ENCODE results near the gene BDH1.

DNA sequence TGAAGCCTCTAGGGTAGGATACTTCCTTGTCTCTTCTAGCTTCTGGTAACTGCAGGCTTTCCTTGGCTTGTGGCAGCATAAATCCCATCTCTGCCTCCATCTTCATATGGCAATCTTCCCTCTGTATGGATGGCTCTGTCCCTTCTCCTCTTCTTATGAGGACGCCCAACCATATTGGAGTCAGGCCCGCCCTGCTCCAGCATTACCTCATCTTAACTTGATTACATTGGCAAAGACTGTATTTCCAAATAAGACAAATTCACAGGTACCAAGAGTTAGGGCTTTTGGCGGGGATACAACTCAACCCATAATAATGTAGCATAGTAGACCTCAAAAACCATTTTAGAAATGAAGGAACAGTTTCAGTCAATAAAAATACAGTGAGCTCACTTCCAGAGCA, 75.4 kb downstream of the BDH1 start:
- no peak for TF ChIP-seq POLR2A (IDR thresholded peaks at IDR 0.05)
- TF ChIP-seq, protein P1, sequence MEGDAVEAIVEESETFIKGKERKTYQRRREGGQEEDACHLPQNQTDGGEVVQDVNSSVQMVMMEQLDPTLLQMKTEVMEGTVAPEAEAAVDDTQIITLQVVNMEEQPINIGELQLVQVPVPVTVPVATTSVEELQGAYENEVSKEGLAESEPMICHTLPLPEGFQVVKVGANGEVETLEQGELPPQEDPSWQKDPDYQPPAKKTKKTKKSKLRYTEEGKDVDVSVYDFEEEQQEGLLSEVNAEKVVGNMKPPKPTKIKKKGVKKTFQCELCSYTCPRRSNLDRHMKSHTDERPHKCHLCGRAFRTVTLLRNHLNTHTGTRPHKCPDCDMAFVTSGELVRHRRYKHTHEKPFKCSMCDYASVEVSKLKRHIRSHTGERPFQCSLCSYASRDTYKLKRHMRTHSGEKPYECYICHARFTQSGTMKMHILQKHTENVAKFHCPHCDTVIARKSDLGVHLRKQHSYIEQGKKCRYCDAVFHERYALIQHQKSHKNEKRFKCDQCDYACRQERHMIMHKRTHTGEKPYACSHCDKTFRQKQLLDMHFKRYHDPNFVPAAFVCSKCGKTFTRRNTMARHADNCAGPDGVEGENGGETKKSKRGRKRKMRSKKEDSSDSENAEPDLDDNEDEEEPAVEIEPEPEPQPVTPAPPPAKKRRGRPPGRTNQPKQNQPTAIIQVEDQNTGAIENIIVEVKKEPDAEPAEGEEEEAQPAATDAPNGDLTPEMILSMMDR (IDR thresholded peaks at IDR 0.05) = no peak

All from upper lobe of left lung (tissue), 4 donors.